ENCODE data around the gene BCAP29.

The BCAP29 gene

GRCh38 chr7:107594961-107595737 lies 15.1 kb downstream of the BCAP29 start:
- DNase-seq (ENCODE audit: low spot score), result no peak
- TF ChIP-seq CTCF (IDR thresholded peaks at IDR 0.05), result no peak
- Histone ChIP-seq H3K27ac (peak overlapping the region; percentile 77 to 88), H3K4me3 (peak overlapping the region; percentile 35)

GRCh38 chr7:107596881-107597581 lies 17.0 kb downstream of the BCAP29 start:
- no peak for TF ChIP-seq CTCF (IDR thresholded peaks at IDR 0.05)
- Histone ChIP-seq H3K4me3 (no peak overlapping the region), H3K27ac (peak overlapping the region; percentile 20 to 30)
- DNase-seq (ENCODE audit: low spot score), result no peak

- H3K27ac ChIP-seq, result no peak overlapping the region
- no peak overlapping the region for H3K4me3 ChIP-seq
- TF ChIP-seq CTCF (IDR thresholded peaks at IDR 0.05), result no peak
- no peak for DNase-seq (ENCODE audit: low spot score)
These were observed 17.5 kb downstream of the BCAP29 start for GRCh38 chr7:107597582-107597916.

GRCh38 chr7:107597953-107598352 lies 17.9 kb downstream of the BCAP29 start:
- DNase-seq (ENCODE audit: low spot score), result no peak
- Histone ChIP-seq H3K27ac (no peak overlapping the region), H3K4me3 (no peak overlapping the region)
- TF ChIP-seq CTCF (IDR thresholded peaks at IDR 0.05), result no peak

- no peak for TF ChIP-seq CTCF (IDR thresholded peaks at IDR 0.05)
- H3K27ac ChIP-seq, result no peak overlapping the region
- no peak overlapping the region for H3K4me3 ChIP-seq
- no peak for DNase-seq (ENCODE audit: low spot score)
These were observed 19.2 kb downstream of the BCAP29 start for GRCh38 chr7:107599262-107599661.

- no peak for TF ChIP-seq CTCF (IDR thresholded peaks at IDR 0.05)
- Histone ChIP-seq H3K4me3 (no peak overlapping the region), H3K27ac (no peak overlapping the region)
- no peak for DNase-seq (ENCODE audit: low spot score)
These were observed 20.8 kb downstream of the BCAP29 start for GRCh38 chr7:107600816-107601215.
